Measurements from ENCODE around the gene SHB. TPM values are rescaled to one million over a fixed set of nuclear protein-coding genes. Genes with fewer than 3 reads are reported as not detected.

The SHB gene
- total RNA-seq, 4 donors from 2014 or later, result 17.7 to 31.4 (median 24.2) TPM

DNA sequence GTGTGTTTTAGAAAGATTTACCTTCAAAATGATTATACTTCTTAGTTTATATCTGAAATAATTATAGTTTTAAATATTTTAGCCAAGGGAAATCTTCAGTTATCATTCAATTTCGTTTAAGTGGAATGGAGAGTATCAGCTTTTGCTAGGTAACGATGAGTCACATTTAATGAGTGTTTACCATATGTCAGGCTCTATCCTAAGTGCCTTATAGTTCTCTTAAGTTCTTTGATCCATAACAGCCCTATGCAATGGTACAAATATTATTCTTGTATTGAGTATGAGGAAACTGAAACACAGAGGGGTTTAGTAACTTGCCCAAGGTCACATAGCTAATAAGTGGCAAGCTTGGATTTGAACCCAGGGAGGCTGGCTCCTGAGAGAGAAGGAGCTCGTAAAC is 37.5 kb upstream of the SHB start:
- H3K36me3 ChIP-seq, result no peaks in the 10 kb centered on the region
- no peak overlapping the region for H3K4me3 ChIP-seq
- WGBS, 2 donors, result 57 to 67% methylated on average over 3 of the region's 3 CpGs
- TF ChIP-seq CTCF (IDR thresholded peaks at IDR 0.05), result no peak
- no peak for TF ChIP-seq POLR2A (IDR thresholded peaks at IDR 0.05)
- intact Hi-C loops (cut with DNase I), result no loop called here
- no peaks in the 10 kb centered on the region for H3K27me3 ChIP-seq
- no peaks in the 10 kb centered on the region for H3K9me3 ChIP-seq
- H3K27ac ChIP-seq, result no peak overlapping the region
- H3K4me1 ChIP-seq, result peaks cover 0 to 11% (median 0%) of the 10 kb centered on the region in 3 donors
- no peak for DNase-seq

GRCh38 chr9:38103340-38103739 is 34.3 kb upstream of the SHB start:
- peaks cover 0 to 13% (median 0%) of the 10 kb centered on the region in 3 donors for H3K4me1 ChIP-seq
- no peaks in the 10 kb centered on the region for H3K27me3 ChIP-seq
- DNase-seq, result no peak
- no peak for TF ChIP-seq CTCF (IDR thresholded peaks at IDR 0.05)
- no peak for TF ChIP-seq POLR2A (IDR thresholded peaks at IDR 0.05)
- H3K4me3 ChIP-seq, result no peak overlapping the region
- H3K9me3 ChIP-seq, result no peaks in the 10 kb centered on the region
- intact Hi-C loops (cut with DNase I), result no loop called here
- H3K36me3 ChIP-seq, result no peaks in the 10 kb centered on the region
- 74 to 81% methylated on average over 2 of the region's 2 CpGs for WGBS, 2 donors
- no peak overlapping the region for H3K27ac ChIP-seq

DNA sequence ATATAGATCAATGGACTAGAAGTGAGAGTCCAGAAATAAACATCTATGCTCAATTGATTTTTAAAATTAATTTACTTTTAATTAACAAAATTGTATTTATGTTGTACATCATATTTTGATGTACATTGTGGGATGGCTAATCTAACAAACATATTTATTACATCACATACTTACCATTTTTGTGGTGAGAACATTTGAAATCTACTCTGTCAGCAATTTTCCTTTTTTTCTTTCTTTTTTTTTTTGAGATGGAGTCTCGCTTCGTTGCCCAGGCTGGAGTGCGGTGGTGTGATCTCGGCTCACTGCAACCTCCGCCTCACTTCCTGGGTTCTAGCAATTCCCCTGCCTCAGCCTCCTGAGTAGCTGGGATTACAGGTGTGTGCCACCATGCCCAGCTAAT is 32.4 kb upstream of the SHB start:
- no peaks in the 10 kb centered on the region for H3K27me3 ChIP-seq
- no peak for DNase-seq
- H3K4me3 ChIP-seq, result no peak overlapping the region
- 84 to 88% methylated on average over 5 of the region's 5 CpGs for WGBS, 2 donors
- H3K27ac ChIP-seq, result no peak overlapping the region
- H3K9me3 ChIP-seq, result no peaks in the 10 kb centered on the region
- no peaks in the 10 kb centered on the region for H3K36me3 ChIP-seq
- TF ChIP-seq CTCF (IDR thresholded peaks at IDR 0.05) (no peak), POLR2A (IDR thresholded peaks at IDR 0.05) (no peak)
- peaks cover 0 to 17% (median 0%) of the 10 kb centered on the region in 3 donors for H3K4me1 ChIP-seq
- intact Hi-C loops (cut with DNase I), result no loop called here

DNA sequence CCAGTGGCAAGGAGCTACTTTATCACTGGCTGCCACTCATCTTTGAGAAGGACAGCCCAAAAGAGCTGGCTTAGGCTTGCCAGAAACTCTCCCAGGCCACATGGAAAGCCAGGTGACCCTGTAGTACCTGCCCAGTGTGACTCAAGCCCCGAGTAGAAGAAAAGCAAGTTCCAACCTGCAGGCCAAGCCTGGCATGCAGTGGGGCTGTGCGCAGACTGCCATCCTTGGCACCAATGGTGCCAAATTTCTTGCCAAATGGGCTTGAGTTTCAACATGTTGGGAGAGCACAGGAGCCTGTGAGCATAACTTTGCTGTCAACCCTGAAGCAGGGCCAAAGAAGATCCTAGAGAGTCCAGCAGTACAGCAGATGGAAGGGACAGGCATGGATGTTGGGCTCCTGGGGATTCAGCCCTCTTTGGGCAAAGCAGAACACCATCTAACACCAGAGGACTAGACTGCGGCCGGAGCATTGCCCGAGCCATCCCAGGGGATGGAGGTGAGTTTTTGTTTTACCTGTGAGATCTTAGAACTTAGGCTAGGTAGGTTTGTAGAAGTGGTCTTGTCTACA is 27.3 kb upstream of the SHB start:
- TF ChIP-seq POLR2A (IDR thresholded peaks at IDR 0.05) (no peak), CTCF (IDR thresholded peaks at IDR 0.05) (no peak)
- Histone ChIP-seq H3K36me3 (no peaks in the 10 kb centered on the region), H3K4me3 (no peak overlapping the region), H3K27ac (peak overlapping the region in 3 of 4 donors; percentile 4 to 58 (median 51)), H3K4me1 (peaks cover 0 to 19% (median 0%) of the 10 kb centered on the region in 3 donors), H3K27me3 (no peaks in the 10 kb centered on the region), H3K9me3 (no peaks in the 10 kb centered on the region)
- 45 to 54% methylated on average over 4 of the region's 5 CpGs for WGBS, 2 donors
- DNase-seq, result no peak
- intact Hi-C loops (cut with DNase I), result no loop called here

- no peaks in the 10 kb centered on the region for H3K9me3 ChIP-seq
- H3K4me3 ChIP-seq, result no peak overlapping the region
- WGBS, 2 donors, result 84 to 89% methylated on average over 2 to 3 of the region's 4 CpGs
- peaks cover 0 to 12% (median 0%) of the 10 kb centered on the region in 3 donors for H3K4me1 ChIP-seq
- H3K27ac ChIP-seq, result no peak overlapping the region
- intact Hi-C loops (cut with DNase I), result no loop called here
- no peak for TF ChIP-seq CTCF (IDR thresholded peaks at IDR 0.05)
- H3K36me3 ChIP-seq, result no peaks in the 10 kb centered on the region
- DNase-seq, result no peak
- H3K27me3 ChIP-seq, result no peaks in the 10 kb centered on the region
Measured at GRCh38 chr9:38094165-38094564, 25.1 kb upstream of the SHB start.
